ENCODE measurements around the gene SMCO2.

GRCh38 chr12:27523305-27523641 lies 76.7 kb downstream of the SMCO2 start:
- TF ChIP-seq CTCF (IDR thresholded peaks at IDR 0.05; ENCODE audit: low read length) (no peak), EZH2 (optimal IDR thresholded peaks at IDR 0.05; ENCODE audit: low read depth, low read length) (no peak)

Measured in MM.1S (cell line).